Upper lobe of left lung (tissue), 4 donors: ENCODE results near the gene B3GLCT.

ENCODE experiments used
- EP300 ChIP-seq, 4 donors: sonication (generic); formaldehyde crosslinking; IDR thresholded peaks; one replicate each; pipeline ENCODE4 v1.5.1; 2017; ENCODE audit warnings: antibody characterized with exemption in 4 of 4, control low read depth in 2 of 4
- POLR2A ChIP-seq, 4 donors: fragments of 450-650 bp; IDR thresholded peaks; one replicate each; pipeline ENCODE4 v1.5.1; 2016 to 2017; ENCODE audit warnings: antibody characterized with exemption in 4 of 4, mild to moderate bottlenecking in 2 of 4
- POLR2AphosphoS5 ChIP-seq, 2 donors: sonication (generic); formaldehyde crosslinking; IDR thresholded peaks; one replicate each; pipeline ENCODE4 v1.5.1; 2017; ENCODE audit warnings: antibody characterized with exemption in 2 of 2
- TF ChIP-seq, protein P1 (sequence below), 6 experiments: fragments of 450-650 bp in 4 of 6; fragments of 200-600 bp in 2 of 6; sonication (generic) in 2 of 6; IDR thresholded peaks; one replicate each; pipeline ENCODE4 v1.5.1; 2016 to 2019; ENCODE audit warnings: antibody characterized with exemption in 6 of 6

GRCh38 chr13:31311921-31312320, 112.1 kb downstream of the B3GLCT start:
- TF ChIP-seq, protein P1, sequence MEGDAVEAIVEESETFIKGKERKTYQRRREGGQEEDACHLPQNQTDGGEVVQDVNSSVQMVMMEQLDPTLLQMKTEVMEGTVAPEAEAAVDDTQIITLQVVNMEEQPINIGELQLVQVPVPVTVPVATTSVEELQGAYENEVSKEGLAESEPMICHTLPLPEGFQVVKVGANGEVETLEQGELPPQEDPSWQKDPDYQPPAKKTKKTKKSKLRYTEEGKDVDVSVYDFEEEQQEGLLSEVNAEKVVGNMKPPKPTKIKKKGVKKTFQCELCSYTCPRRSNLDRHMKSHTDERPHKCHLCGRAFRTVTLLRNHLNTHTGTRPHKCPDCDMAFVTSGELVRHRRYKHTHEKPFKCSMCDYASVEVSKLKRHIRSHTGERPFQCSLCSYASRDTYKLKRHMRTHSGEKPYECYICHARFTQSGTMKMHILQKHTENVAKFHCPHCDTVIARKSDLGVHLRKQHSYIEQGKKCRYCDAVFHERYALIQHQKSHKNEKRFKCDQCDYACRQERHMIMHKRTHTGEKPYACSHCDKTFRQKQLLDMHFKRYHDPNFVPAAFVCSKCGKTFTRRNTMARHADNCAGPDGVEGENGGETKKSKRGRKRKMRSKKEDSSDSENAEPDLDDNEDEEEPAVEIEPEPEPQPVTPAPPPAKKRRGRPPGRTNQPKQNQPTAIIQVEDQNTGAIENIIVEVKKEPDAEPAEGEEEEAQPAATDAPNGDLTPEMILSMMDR (IDR thresholded peaks at IDR 0.05): no peak
- TF ChIP-seq POLR2AphosphoS5 (IDR thresholded peaks at IDR 0.05) (no peak), POLR2A (IDR thresholded peaks at IDR 0.05) (no peak), EP300 (IDR thresholded peaks at IDR 0.05) (no peak)
